B cell (primary cell): ENCODE measurements around the gene CENPX. TPM values are rescaled to one million over a fixed set of nuclear protein-coding genes. Genes with fewer than 3 reads are reported as not detected.

ENCODE experiments used
- ATAC-seq: fragments of 200-7000 bp; cut with Tn5 transposase; one replicate; pipeline ENCODE4 v1.10.0; 2021; ENCODE audit warnings: low read depth, mild to moderate bottlenecking, moderate number of reproducible peaks, moderate library complexity
- CTCF ChIA-PET: fragments of 350-600 bp; sonication (Branson Sonifier 250); formaldehyde crosslinking; loops from one replicate; lab custom pipeline; 2021; ENCODE audit warnings: antibody characterized with exemption, inconsistent platforms; lab: Charles Lee
- POLR2A ChIA-PET: fragments of 350-600 bp; sonication (Branson Sonifier 250); formaldehyde crosslinking; loops from one replicate; lab custom pipeline; 2021; ENCODE audit warnings: antibody characterized with exemption; lab: Charles Lee
- DNase-seq: peaks from one replicate; pipeline ENCODE4 v3.0.0; 2013
- H2AFZ ChIP-seq: 2 replicates; pipeline ENCODE4 v1.6.1; 2012; ENCODE audit warnings: mild to moderate bottlenecking, low read depth, low read length; ENCODE audit not compliant: insufficient read depth, poor library complexity, severe bottlenecking
- H3K27ac ChIP-seq, 2 donors: 1 replicate in 1 of 2; 2 replicates in 1 of 2; pipeline ENCODE4 v1.5.1; 2012 to 2013; ENCODE audit warnings: low read length in 2 of 2, mild to moderate bottlenecking in 2 of 2, moderate library complexity in 1 of 2
- H3K27me3 ChIP-seq, 4 experiments: fragments of 200-600 bp in 1 of 4; sonication (generic) in 1 of 4; replicated peaks in 1 of 4; 1 replicate in 2 of 4; 2 replicates in 2 of 4; pipeline versions ENCODE4 v1.6.1 to v1.7.0; 2013 to 2016; ENCODE audit warnings: low read length in 3 of 4, mild to moderate bottlenecking in 2 of 4, mixed read lengths in 1 of 4, moderate library complexity in 1 of 4; ENCODE audit not compliant: insufficient read depth in 4 of 4, control insufficient read depth in 3 of 4; ENCODE audit errors: control extremely low read depth in 1 of 4
- H3K36me3 ChIP-seq, 2 experiments: replicated peaks in 1 of 2; 1 replicate in 1 of 2; 2 replicates in 1 of 2; pipeline versions ENCODE4 v1.6.1 to v1.7.1; 2013; ENCODE audit warnings: low read length in 1 of 2; ENCODE audit not compliant: insufficient read depth in 2 of 2, control insufficient read depth in 1 of 2; ENCODE audit errors: control extremely low read depth in 1 of 2, extremely low read depth in 1 of 2
- H3K4me1 ChIP-seq, 2 donors: fragments of 200-600 bp in 1 of 2; sonication (generic) in 1 of 2; 1 replicate in 1 of 2; 2 replicates in 1 of 2; pipeline versions ENCODE4 v1.5.1 to v1.6.1; 2013 to 2017; ENCODE audit warnings: low read length in 2 of 2; ENCODE audit not compliant: control insufficient read depth in 2 of 2, insufficient read depth in 2 of 2
- H3K4me2 ChIP-seq: replicated peaks from 2 replicates; pipeline ENCODE3; 2012; ENCODE audit warnings: mild to moderate bottlenecking, low read depth, low read length; ENCODE audit not compliant: poor library complexity, severe bottlenecking
- H3K4me3 ChIP-seq, 5 experiments: fragments of 200-600 bp in 1 of 5; sonication (generic) in 1 of 5; 1 replicate in 3 of 5; 2 replicates in 2 of 5; pipeline versions ENCODE4 v1.5.1 to v1.7.0; 2011 to 2016; ENCODE audit warnings: low read length in 4 of 5, mild to moderate bottlenecking in 4 of 5, low read depth in 2 of 5, control low read depth in 1 of 5, moderate library complexity in 1 of 5; ENCODE audit not compliant: insufficient read depth in 1 of 5; ENCODE audit errors: control extremely low read depth in 1 of 5, extremely low read depth in 1 of 5
- H3K79me2 ChIP-seq: fragments of 200-600 bp; sonication (generic); one replicate; pipeline ENCODE4 v1.6.0; 2016; ENCODE audit warnings: low read length; ENCODE audit not compliant: control insufficient read depth, insufficient read depth
- H3K9ac ChIP-seq: fragments of 200-600 bp; sonication (generic); 2 replicates; pipeline ENCODE4 v1.6.1; 2017; ENCODE audit warnings: mild to moderate bottlenecking, low read length, moderate library complexity
- H3K9me3 ChIP-seq, 3 donors: one replicate each; pipeline versions ENCODE4 v1.6.1 to v1.7.1; 2013; ENCODE audit warnings: low read length in 2 of 3; ENCODE audit not compliant: control insufficient read depth in 2 of 3, insufficient read depth in 1 of 3; ENCODE audit errors: control extremely low read depth in 1 of 3
- H4K20me1 ChIP-seq: 2 replicates; pipeline ENCODE4 v1.6.0; 2012; ENCODE audit warnings: mild to moderate bottlenecking, low read length; ENCODE audit not compliant: insufficient read depth, control insufficient read depth, poor library complexity, severe bottlenecking
- H3K27ac Mint-ChIP-seq: one replicate; pipeline ENCODE4 v1.8.0; 2021; ENCODE audit warnings: mixed read lengths
- H3K27me3 Mint-ChIP-seq: one replicate; pipeline ENCODE4 v1.8.0; 2021; ENCODE audit warnings: mixed read lengths
- H3K4me1 Mint-ChIP-seq: one replicate; pipeline ENCODE4 v1.8.0; 2021; ENCODE audit warnings: mixed read lengths
- H3K4me3 Mint-ChIP-seq: one replicate; pipeline ENCODE4 v1.8.0; 2021; ENCODE audit warnings: mixed read lengths
- H3K9me3 Mint-ChIP-seq: one replicate; pipeline ENCODE4 v1.8.0; 2022; ENCODE audit warnings: mixed read lengths; ENCODE audit not compliant: insufficient read depth
- EZH2 ChIP-seq: IDR thresholded peaks from 2 replicates; pipeline ENCODE4 v1.6.1; 2012; ENCODE audit warnings: borderline replicate concordance, low read depth, mild to moderate bottlenecking, moderate library complexity, low read length; ENCODE audit not compliant: insufficient read depth, poor library complexity, severe bottlenecking
- WGBS: methylation state at CpG from one replicate; pipeline ENCODE4 v1.1.5; 2013; ENCODE audit warnings: missing lambda C conversion rate; ENCODE audit not compliant: insufficient coverage; 5-methylcytosine and 5-hydroxymethylcytosine counted together
- intact Hi-C: fragments of 100-400 bp; cut with micrococcal nuclease; formaldehyde crosslinking; loops from one replicate; pipeline ENCODE4 v1.10.0; 2022
- polyA plus RNA-seq: library from polyadenylated mRNA; depleted of rRNA; stranded (reverse); fragments of >200 nt; gene quantifications from 2 replicates; pipeline ENCODE4 v1.2.3, GENCODE V29; 2012
- total RNA-seq, 2 donors: library from RNA; stranded (reverse); fragments of 120-200 nt in 1 of 2; gene quantifications; 1 replicate in 1 of 2; 2 replicates in 1 of 2; pipeline versions ENCODE4 v1.2.3 to v1.2.4, GENCODE V29; 2013 to 2022
- TF ChIP-seq, protein P1 (sequence below): fragments of 200-600 bp; IDR thresholded peaks from one replicate; pipeline ENCODE4 v1.8.0; 2022; ENCODE audit warnings: antibody characterized with exemption, mild to moderate bottlenecking

CENPX gene
- total and polyA plus RNA-seq, 2 donors (not counting 1 experiment from before 2014, with no cell fraction given), result 37.0 to 40.1 TPM

DNA sequence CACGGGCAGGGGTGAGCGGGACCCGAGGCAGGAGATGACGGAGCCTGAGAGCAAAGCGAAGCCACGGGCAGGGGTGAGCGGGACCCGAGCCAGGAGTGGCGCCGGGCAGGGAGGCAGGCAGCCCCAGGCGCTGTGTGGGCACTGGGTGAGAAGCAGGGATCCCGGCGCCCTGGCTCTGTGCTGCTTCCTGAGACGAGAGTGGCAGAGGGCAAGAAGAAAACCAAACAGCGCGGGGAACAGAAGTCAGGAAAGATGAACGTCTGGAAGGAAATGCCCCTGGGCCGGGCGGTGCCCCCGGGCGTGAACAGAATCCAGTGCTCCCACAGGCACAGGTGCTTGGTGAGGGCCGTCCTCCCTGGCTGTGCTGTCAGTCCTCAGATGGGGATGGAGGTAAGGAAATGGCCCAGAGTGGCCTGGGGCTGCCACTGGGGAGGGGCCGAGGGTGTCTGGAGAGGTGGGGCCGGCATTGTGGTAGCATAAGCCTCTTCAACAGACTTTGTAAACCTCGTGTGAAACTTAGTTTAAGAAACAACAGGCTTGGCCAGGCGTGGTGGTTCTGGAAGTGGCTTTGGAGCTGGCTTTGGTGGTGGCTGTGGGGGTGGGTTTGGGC is 35.4 kb downstream of the CENPX start:
- Histone ChIP-seq H3K4me2 (no peak overlapping the region), H3K79me2 (peaks cover 63% of the 10 kb centered on the region), H3K4me1 (peaks cover 5 to 10% of the 10 kb centered on the region in 2 donors), H3K9ac (no peak overlapping the region), H3K36me3 (peaks cover 0 to 24% of the 10 kb centered on the region in 2 experiments), H3K27ac (no peak overlapping the region), H3K4me3 (no peak overlapping the region), H2AFZ (no peak overlapping the region), H4K20me1 (peaks cover 31% of the 10 kb centered on the region), H3K9me3 (peaks cover 0 to 7% (median 0%) of the 10 kb centered on the region in 3 donors), H3K27me3 (no peaks in the 10 kb centered on the region)
- CTCF ChIA-PET, result no interaction called here
- H3K27ac Mint-ChIP-seq, result no peak overlapping the region
- no peaks in the 10 kb centered on the region for H3K27me3 Mint-ChIP-seq
- H3K4me3 Mint-ChIP-seq, result no peak overlapping the region
- WGBS, result 98% methylated on average over 25 of the region's 26 CpGs
- no peaks in the 10 kb centered on the region for H3K9me3 Mint-ChIP-seq
- DNase-seq (no peak), ATAC-seq (no peak)
- POLR2A ChIA-PET, result interaction anchor here (0.7 kb wide), 1 partner anchor 164 kb away, joined by 5 read pairs; no protein-coding TSS in a partner anchor
- intact Hi-C loops, result no loop called here
- H3K4me1 Mint-ChIP-seq, result peaks cover 11% of the 10 kb centered on the region
- TF ChIP-seq, protein P1, sequence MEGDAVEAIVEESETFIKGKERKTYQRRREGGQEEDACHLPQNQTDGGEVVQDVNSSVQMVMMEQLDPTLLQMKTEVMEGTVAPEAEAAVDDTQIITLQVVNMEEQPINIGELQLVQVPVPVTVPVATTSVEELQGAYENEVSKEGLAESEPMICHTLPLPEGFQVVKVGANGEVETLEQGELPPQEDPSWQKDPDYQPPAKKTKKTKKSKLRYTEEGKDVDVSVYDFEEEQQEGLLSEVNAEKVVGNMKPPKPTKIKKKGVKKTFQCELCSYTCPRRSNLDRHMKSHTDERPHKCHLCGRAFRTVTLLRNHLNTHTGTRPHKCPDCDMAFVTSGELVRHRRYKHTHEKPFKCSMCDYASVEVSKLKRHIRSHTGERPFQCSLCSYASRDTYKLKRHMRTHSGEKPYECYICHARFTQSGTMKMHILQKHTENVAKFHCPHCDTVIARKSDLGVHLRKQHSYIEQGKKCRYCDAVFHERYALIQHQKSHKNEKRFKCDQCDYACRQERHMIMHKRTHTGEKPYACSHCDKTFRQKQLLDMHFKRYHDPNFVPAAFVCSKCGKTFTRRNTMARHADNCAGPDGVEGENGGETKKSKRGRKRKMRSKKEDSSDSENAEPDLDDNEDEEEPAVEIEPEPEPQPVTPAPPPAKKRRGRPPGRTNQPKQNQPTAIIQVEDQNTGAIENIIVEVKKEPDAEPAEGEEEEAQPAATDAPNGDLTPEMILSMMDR, result no peak
- no peak for TF ChIP-seq EZH2

DNA sequence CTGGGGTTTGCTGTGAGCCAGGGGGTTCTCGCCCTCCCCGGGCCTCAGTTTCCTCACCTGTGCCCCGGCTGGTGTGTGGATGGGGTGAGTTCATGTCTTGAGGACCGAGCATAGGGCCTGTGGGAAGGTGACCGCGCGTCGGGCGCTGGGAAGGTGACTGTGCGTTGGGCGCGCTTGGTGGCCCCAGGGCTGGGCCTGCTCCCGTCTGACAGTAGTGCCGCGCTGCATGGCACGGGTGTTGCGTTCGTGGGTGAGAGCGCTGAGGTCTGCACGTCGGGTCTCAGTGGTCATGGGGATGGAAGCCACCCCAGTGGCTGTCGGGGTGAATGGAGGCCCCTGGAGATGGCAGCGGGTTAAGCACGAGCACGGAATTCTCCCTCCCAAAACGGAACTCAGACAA is 36.1 kb downstream of the CENPX start:
- Histone ChIP-seq H3K27me3 (no peaks in the 10 kb centered on the region), H3K36me3 (peaks cover 0 to 24% of the 10 kb centered on the region in 2 experiments), H3K9me3 (peaks cover 0 to 7% (median 0%) of the 10 kb centered on the region in 3 donors), H4K20me1 (peaks cover 27% of the 10 kb centered on the region), H3K9ac (no peak overlapping the region), H3K79me2 (peaks cover 59% of the 10 kb centered on the region), H3K4me2 (no peak overlapping the region), H3K4me3 (no peak overlapping the region), H3K4me1 (peaks cover 5 to 10% of the 10 kb centered on the region in 2 donors), H2AFZ (no peak overlapping the region), H3K27ac (no peak overlapping the region)
- POLR2A ChIA-PET, result no interaction called here
- Mint-ChIP-seq H3K27me3 (no peaks in the 10 kb centered on the region), H3K9me3 (no peaks in the 10 kb centered on the region), H3K4me3 (no peak overlapping the region), H3K27ac (no peak overlapping the region), H3K4me1 (peaks cover 11% of the 10 kb centered on the region)
- DNase-seq (no peak), ATAC-seq (no peak)
- CTCF ChIA-PET, result interaction anchor here (1.1 kb wide), 1 partner anchor 44 kb away, joined by 3 read pairs; no protein-coding TSS in a partner anchor
- no peak for TF ChIP-seq EZH2
- TF ChIP-seq, protein P1, result no peak
- WGBS, result 98% methylated on average over 26 of the region's 26 CpGs
- intact Hi-C loops, result no loop called here
